Upper lobe of left lung (tissue), 4 donors: ENCODE measurements around the gene SELENOH.

Source experiments
- CTCF ChIP-seq, 6 experiments: fragments of 450-650 bp in 4 of 6; fragments of 200-600 bp in 2 of 6; sonication (generic) in 2 of 6; IDR thresholded peaks; one replicate each; pipeline ENCODE4 v1.5.1; 2016 to 2019; ENCODE audit warnings: antibody characterized with exemption in 6 of 6
- EP300 ChIP-seq, 4 donors: sonication (generic); formaldehyde crosslinking; IDR thresholded peaks; one replicate each; pipeline ENCODE4 v1.5.1; 2017; ENCODE audit warnings: antibody characterized with exemption in 4 of 4, control low read depth in 2 of 4
- POLR2A ChIP-seq, 4 donors: fragments of 450-650 bp; IDR thresholded peaks; one replicate each; pipeline ENCODE4 v1.5.1; 2016 to 2017; ENCODE audit warnings: antibody characterized with exemption in 4 of 4, mild to moderate bottlenecking in 2 of 4
- POLR2AphosphoS5 ChIP-seq, 2 donors: sonication (generic); formaldehyde crosslinking; IDR thresholded peaks; one replicate each; pipeline ENCODE4 v1.5.1; 2017; ENCODE audit warnings: antibody characterized with exemption in 2 of 2

- no peak for TF ChIP-seq POLR2AphosphoS5 (IDR thresholded peaks at IDR 0.05)
- TF ChIP-seq CTCF (IDR thresholded peaks at IDR 0.05): no peak
- no peak for TF ChIP-seq POLR2A (IDR thresholded peaks at IDR 0.05)
- TF ChIP-seq EP300 (IDR thresholded peaks at IDR 0.05): no peak
Observed at GRCh38 chr11:57787920-57788702, 46.8 kb downstream of the SELENOH start.
